Tongue (tissue), 2 donors: Measurements from ENCODE around the gene NRF1. TPM values are rescaled to one million over a fixed set of nuclear protein-coding genes. Genes with fewer than 3 reads are reported as not detected.

ENCODE experiments used
- DNase-seq: peaks from one replicate; pipeline ENCODE4 v3.0.0-alpha.2; 2015
- total RNA-seq: library from RNA; depleted of rRNA; stranded (reverse); fragments of >200 nt; gene quantifications from one replicate; pipeline ENCODE4 v1.2.3, GENCODE V29; 2014

The NRF1 gene
- total RNA-seq, 1 donor from 2014 or later, result 19.6 TPM

DNA sequence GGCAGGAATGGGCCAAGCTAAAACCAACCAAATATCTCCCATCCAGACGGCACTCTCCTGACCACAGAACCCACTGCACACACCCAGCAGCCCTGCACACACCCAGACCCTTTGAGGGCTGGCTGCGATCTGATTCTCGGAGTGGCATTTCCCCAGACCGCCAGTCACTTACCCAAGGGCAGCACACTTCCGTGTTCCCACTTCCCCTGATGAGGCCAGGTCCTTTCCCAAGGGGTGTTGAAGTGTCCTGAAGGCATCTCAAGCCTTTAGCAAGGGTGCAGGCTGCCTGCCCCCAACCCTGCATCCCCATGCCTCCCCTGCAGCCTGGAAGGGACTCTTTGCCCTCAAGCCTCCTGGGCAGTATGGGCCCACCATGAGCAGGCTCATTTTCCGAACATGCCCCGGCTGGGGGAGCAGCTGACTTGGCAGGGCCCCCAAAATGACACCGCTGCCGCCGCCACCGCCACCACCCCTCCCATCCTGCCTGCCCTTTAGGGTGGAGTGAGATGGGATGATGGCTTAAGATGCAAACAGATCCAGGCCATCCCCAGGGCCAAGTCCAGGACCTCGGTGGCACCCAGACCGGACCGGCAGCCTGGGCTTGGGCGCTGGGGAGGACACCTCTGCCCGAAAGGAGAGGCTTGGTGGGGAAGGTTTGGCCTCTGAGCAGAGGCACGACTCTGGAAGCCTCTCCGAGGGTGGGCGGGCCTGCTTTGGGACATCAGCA lies 159.8 kb downstream of the NRF1 start:
- DNase-seq, result no peak

- no peak for DNase-seq
Observed at GRCh38 chr7:129771928-129772479, 160.5 kb downstream of the NRF1 start.

DNA sequence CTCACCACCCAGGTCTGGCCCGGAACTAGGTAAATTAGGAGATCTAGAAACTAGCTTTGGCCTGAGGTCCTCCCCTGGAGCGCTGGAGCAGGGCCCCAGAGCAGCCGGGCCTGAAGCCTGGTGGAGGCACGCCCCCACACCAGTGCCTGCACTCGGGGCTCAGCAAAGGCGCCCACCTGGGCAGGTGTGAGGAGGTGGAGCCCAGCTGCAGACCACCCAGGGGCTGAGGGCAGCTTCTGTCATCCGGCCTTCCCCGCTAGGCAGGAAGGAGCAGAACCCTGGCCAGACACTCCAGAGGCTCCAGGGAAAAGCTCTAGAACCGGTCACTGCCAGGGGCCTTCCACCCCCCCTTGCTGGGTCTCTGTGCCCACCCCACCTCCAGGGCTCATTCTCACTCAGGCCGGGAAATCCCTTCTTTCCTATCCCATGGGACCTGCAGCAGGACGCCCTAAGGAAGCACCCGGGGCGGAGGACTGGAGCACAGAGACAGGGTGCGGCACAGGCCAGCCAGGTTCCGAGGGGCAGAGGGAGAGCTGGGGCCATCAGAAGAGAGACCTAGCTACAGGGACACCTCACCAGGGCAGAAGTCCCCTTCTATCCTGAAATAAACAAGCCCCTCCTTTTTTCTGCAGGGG lies 161.2 kb downstream of the NRF1 start:
- no peak for DNase-seq

DNA sequence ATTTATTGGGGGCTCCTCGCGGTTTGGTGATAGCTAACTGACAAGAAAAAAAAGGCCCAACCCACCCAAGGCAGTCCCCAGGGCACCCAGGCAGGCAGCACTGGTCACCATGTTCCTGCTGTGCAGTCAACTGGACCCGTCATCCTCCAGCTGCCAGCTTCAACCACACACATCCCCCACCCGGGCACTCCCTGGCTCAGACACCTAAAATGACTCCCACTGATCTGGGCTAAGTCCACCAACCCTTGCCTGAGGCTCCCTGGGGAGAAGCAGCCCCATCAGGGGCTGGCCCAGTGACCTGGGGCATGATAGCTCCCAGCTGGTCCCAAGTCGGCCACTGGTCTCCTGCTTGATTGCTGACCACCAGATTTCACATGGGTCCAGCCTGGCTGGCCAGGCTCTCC lies 161.8 kb downstream of the NRF1 start:
- no peak for DNase-seq

- DNase-seq, result no peak
Observed at GRCh38 chr7:129773871-129774270, 162.4 kb downstream of the NRF1 start.

DNA sequence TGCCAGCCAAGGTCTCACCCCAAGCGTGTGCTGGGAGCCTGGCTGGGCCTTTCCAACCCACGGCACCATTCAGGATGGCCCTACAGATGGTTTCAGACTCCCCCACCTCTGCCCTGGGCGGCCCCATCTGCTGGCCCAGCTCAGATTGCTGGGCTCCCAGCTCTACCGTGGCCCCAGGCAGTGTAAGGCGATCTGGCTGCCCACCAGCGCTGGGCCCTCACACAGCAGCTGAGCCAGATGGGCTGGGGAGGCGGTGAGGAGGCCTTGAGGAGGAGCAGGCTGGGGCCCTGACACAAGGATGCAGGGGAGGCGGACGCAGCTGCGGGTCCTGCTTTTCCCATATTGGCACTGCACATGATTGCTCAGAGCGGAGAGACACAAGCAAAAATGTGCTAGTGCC lies 162.8 kb downstream of the NRF1 start:
- peak; percentile 89 for DNase-seq

DNA sequence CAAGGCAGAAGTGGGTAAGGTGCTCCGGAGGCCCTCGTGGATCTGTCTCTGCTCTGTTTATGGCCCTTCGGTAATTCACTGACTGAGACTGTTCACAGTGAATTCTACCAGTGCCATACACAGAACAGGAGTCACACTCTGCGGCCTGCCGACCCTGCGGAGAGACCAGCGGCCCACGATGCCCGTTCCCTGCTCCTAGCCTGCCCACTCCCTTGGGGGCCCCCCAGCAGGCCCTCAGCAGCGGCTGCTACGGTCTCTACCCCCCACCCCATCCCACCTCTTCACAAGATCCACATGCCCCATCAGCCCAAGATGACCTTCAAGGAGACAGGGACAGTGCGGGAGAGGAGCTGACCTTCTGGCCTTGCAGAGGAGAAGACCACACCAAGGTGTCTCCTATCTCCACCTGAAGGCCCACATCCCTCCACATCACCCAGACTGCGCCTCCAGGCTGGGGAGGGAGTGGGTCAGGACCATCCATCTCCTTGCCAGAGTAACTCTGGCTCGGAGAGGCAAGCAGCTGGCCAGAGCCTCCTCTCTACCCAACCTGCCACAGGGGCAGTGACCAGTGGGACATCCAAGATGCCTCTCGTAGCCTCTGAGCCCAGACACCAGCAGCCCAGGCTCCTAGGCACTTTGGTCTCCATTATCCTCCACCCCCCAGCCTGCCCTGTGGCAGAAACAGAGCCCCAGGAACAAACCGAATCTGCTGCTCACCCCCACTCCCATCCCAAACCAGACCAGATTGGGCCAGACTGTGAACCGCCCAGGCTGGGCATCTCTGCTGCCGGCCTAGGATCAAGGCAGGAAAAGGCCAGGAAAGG lies 163.6 kb downstream of the NRF1 start:
- no peak for DNase-seq

GRCh38 chr7:129775695-129776361 lies 164.3 kb downstream of the NRF1 start:
- no peak for DNase-seq

DNA sequence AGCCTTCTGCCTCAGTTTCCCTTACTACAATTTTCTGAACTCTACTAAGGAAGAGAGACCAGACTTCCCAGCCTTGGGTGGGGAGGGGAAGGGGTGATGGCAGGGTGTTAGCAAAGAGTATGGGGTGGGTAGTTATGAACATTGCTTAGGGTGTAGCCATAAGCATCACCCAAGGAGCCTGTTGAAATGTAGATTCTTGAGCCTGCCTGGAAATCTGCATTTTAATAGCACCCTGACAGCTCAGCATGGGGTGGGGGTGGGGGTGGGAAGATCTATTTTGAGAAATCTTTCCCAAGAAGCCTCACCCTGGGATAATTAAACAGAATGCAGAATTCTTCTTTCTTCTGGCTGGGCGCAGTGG lies 164.8 kb downstream of the NRF1 start:
- DNase-seq, result no peak

DNA sequence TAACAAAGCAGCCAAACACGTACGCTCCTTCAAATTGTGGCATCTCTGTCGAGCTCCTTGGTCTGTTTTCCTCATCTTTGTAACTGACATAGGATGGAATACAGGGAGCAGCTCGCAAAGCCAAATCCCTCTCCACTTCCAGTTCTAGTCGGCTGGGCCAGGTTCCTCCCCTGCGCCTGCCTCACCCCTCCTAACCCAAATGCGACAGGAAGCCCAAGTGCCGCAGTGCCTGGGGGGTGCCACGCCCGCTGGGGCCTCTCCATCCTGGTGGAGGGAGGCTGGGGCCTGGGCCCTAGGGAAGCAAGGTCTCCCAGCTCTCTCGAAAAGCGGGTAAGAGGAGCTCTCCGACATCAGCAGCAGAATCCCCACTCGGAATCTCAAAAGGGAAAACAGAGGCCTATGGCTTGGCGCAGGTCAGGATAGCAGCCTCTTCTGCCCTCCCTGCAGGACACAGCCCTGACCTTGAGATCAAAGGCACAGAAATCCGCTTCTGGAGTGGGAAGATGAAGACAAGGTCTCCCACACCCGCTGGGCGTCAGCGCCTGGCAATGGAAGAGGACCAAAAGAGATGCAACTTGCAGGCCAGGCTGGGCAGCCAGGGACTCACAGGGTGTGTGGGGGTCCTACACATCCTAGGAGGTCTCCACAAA lies 165.8 kb downstream of the NRF1 start:
- DNase-seq, result no peak

DNA sequence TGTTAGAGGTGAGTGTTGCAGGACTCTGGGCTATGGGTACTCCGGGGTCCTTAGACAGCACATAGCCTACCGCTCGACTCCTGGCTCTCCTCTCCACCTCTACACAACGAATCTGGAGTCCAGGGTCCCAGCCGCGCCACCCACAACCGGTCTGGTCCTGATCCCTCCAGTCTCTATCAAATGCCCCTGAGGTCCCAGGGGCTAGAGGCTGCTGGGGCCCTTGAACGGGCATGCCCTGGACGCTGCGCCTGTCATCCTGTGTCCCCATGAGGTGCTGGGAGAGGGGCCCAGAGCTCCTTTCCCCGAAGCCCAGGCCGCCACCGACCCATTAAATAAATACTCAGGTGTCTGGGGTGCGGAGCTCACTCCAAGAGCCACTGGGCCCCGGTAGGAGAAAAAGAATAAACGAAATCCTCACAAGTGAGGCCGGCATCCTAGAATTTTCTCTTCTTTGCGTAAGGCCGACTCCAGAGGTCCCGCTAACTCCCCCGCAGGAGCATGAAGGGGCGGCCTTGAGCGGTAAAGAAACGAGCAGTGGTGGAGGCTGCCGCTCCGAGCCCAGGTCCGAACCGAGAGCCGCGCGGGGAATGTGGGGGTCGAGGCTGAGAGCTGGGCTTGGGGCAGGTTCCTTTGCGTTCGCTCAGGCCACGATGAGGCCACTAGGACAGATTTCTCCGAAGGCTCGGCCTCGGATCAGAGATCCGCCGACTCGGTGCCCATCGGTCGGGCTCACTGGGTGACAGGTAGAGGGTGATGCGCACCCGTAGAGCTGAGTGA lies 166.7 kb downstream of the NRF1 start:
- DNase-seq, result no peak

- no peak for DNase-seq
Observed at GRCh38 chr7:129778770-129779601, 167.5 kb downstream of the NRF1 start.

GRCh38 chr7:129779602-129780256 lies 168.2 kb downstream of the NRF1 start:
- DNase-seq, result no peak

- DNase-seq, result no peak
Observed at GRCh38 chr7:129780257-129780973, 168.9 kb downstream of the NRF1 start.

- no peak for DNase-seq
Observed at GRCh38 chr7:129780974-129781927, 169.7 kb downstream of the NRF1 start.

DNA sequence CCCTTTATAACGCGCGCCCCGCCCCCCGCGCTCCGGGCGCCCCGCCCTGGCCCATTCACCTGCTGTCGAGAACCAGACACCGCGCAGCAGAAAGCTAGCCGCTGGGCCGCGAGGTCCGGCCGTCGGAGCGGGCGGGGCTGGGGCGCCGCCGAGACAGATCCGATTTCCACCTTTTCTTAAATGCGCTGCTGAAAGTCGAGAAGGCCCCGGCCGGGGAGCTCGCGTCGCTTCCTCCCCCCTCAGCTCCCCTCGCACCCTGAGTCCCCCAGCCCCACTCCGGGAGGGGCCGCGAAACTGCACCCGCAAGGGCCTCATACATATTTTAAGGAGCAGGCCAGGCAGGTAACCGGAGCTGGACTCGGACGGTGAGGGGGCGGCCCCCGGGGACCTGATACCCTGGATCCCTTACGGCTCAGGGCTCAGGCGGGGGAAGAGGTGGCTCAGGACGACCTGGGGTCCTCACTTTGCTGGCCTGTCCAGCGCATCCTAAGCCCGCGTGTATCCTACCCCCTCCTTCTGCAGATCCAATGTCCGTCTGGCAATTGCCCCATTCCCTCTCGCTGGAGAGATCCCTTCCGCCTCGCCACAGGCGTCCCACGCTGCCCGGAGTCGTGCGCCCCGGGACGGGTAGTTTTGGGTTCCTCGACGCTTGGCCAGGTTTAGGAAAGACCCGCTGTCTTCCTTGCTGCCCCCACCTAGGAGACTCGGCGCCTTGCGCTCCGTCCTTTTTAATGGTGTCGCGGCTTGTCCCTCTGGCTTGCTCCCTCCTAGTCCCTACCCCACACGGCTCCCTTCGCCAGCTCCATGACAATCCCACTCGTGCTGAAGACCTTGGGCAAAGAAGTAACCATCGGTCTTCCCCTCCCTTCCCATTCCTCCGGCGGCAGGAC lies 170.7 kb downstream of the NRF1 start:
- DNase-seq, result no peak
